Muscle of back (tissue), 11 donors: ENCODE results near the gene DYNLT1. TPM values are rescaled to one million over a fixed set of nuclear protein-coding genes. Genes with fewer than 3 reads are reported as not detected.
"Not testable (repeated sequence)": the region's sequence is repeated elsewhere in the genome, so short reads cannot be mapped to it uniquely, and the experiment has no call there.

Experiments
- DNase-seq, 3 donors: peaks; one replicate each; pipeline versions ENCODE4 v3.0.0 to v3.0.0-alpha.2; 2013
- polyA plus RNA-seq, 10 donors: library from polyadenylated mRNA; unstranded; fragments of 120-200 nt; gene quantifications; one replicate each; pipeline ENCODE4 v1.2.1, GENCODE V29; 2013; ENCODE audit not compliant: insufficient read length in 10 of 10

Gene DYNLT1
- polyA plus RNA-seq, 10 donors: 76.5 to 98.4 (median 89.7) TPM

- DNase-seq: no peak
Observed at GRCh38 chr6:158626360-158627167, 18.0 kb downstream of the DYNLT1 start.

- no peak for DNase-seq
Observed at GRCh38 chr6:158625881-158626305, 18.6 kb downstream of the DYNLT1 start.

GRCh38 chr6:158624684-158625682 is 19.6 kb downstream of the DYNLT1 start:
- DNase-seq: no peak

- DNase-seq: no peak
Observed at GRCh38 chr6:158622545-158623190, 21.9 kb downstream of the DYNLT1 start.

GRCh38 chr6:158621694-158622544 is 22.6 kb downstream of the DYNLT1 start:
- no peak for DNase-seq

GRCh38 chr6:158620963-158621693 is 23.4 kb downstream of the DYNLT1 start:
- no peak for DNase-seq

GRCh38 chr6:158619922-158620801 is 24.4 kb downstream of the DYNLT1 start:
- DNase-seq: no peak

GRCh38 chr6:158618289-158618688 is 26.3 kb downstream of the DYNLT1 start:
- not testable (repeated sequence) for DNase-seq

- DNase-seq: not testable (repeated sequence)
Observed at GRCh38 chr6:158614606-158615005, 29.9 kb downstream of the DYNLT1 start.

- no peak for DNase-seq
Observed at GRCh38 chr6:158611541-158612370, 32.8 kb downstream of the DYNLT1 start.

GRCh38 chr6:158611039-158611438 is 33.5 kb downstream of the DYNLT1 start:
- DNase-seq: no peak

GRCh38 chr6:158610319-158610968 is 34.1 kb downstream of the DYNLT1 start:
- no peak for DNase-seq

GRCh38 chr6:158609455-158610155 is 34.9 kb downstream of the DYNLT1 start:
- no peak for DNase-seq

GRCh38 chr6:158608221-158608620 is 36.3 kb downstream of the DYNLT1 start:
- DNase-seq: no peak

- no peak for DNase-seq
Observed at GRCh38 chr6:158607411-158608170, 37.0 kb downstream of the DYNLT1 start.

- DNase-seq: no peak
Observed at GRCh38 chr6:158606935-158607334, 37.6 kb downstream of the DYNLT1 start.
